Stimulated activated memory B cell treated with anti-CD40 and anti-IgM and Interleukin-4, amounts not matched to agents 10 μg/mL and 1 μg/mL and 100 μg/mL, for 72 hours (primary cell): Measurements from ENCODE around the gene LNP1.

ENCODE experiments used
- ATAC-seq: fragments of 150-1000 bp; cut with Tn5 transposase; 2 replicates; pipeline ENCODE4 v1.10.0; 2021
- H3K27ac Mint-ChIP-seq: one replicate; pipeline ENCODE4 v1.8.0; 2022; ENCODE audit warnings: mild to moderate bottlenecking, mixed read lengths
- H3K27me3 Mint-ChIP-seq: one replicate; pipeline ENCODE4 v1.8.0; 2022; ENCODE audit warnings: mixed read lengths
- H3K36me3 Mint-ChIP-seq: one replicate; pipeline ENCODE4 v1.8.0; 2022; ENCODE audit warnings: mixed read lengths
- H3K4me1 Mint-ChIP-seq: one replicate; pipeline ENCODE4 v1.8.0; 2022; ENCODE audit warnings: mixed read lengths
- H3K4me3 Mint-ChIP-seq: one replicate; pipeline ENCODE4 v1.8.0; 2022; ENCODE audit warnings: mild to moderate bottlenecking, moderate library complexity, mixed read lengths
- H3K9me3 Mint-ChIP-seq: one replicate; pipeline ENCODE4 v1.8.0; 2022; ENCODE audit warnings: mixed read lengths

LNP1 gene

GRCh38 chr3:100384733-100385525 lies 16.4 kb upstream of the LNP1 start:
- Mint-ChIP-seq H3K4me1 (no peaks in the 10 kb centered on the region), H3K27me3 (no peaks in the 10 kb centered on the region), H3K27ac (no peak overlapping the region), H3K4me3 (no peak overlapping the region), H3K9me3 (no peaks in the 10 kb centered on the region), H3K36me3 (peaks cover 54% of the 10 kb centered on the region)
- no peak for ATAC-seq

DNA sequence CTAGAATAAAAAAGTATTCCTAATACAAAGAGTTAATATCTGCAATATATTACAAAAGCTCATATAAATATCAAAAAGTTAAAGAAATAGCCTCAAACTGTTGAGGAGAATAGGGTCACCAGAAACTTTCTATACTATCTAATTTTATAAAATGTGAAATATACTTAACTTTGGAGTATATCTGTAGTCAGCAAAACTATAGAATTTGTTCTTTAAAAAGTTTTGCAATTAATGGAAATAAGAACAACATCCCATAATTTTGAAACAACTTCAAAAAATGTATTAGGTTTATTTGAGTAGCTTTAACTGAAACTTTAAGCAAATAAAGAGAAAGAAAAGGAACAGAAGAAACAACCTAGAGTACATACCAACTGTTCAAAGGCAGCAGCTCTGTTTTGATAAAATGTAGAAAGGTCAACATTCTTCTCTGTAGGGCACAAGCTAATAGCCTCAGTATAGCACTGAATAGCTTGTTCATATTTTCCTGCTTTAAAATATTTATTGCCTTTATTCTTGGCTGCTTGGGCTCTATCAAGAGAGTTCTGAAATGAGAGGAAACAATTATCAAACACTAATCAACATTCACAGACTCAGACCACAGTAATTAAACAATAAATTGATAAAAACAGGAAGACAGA lies 14.8 kb upstream of the LNP1 start:
- H3K27me3 Mint-ChIP-seq: no peaks in the 10 kb centered on the region
- H3K9me3 Mint-ChIP-seq: no peaks in the 10 kb centered on the region
- H3K4me3 Mint-ChIP-seq: no peak overlapping the region
- no peaks in the 10 kb centered on the region for H3K4me1 Mint-ChIP-seq
- peaks cover 48% of the 10 kb centered on the region for H3K36me3 Mint-ChIP-seq
- no peak overlapping the region for H3K27ac Mint-ChIP-seq
- ATAC-seq: no peak

DNA sequence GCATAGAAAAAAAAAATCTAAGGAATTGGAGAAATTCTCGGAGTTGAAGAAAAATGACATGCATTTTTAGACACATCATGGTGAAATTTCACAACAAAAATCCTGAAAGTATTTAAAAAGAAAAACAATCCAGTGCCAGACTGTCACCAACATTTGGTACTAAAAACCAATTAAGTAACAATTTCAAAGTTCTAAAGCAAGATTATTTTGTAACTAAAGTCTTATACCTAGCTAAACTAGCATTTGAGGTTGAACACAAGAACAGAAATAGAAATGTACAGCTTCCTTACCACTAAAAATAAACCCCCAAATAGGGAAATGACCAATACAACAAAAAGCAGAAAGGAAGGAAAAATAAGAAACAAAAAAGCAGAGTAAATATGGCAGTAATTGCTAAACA lies 12.3 kb upstream of the LNP1 start:
- Mint-ChIP-seq H3K4me3 (no peak overlapping the region), H3K36me3 (peaks cover 34% of the 10 kb centered on the region), H3K27ac (no peak overlapping the region), H3K4me1 (peaks cover 11% of the 10 kb centered on the region), H3K9me3 (no peaks in the 10 kb centered on the region), H3K27me3 (no peaks in the 10 kb centered on the region)
- ATAC-seq: no peak

GRCh38 chr3:100395679-100396431 lies 5.5 kb upstream of the LNP1 start:
- ATAC-seq: no peak
- H3K27ac Mint-ChIP-seq: no peak overlapping the region
- peaks cover 48% of the 10 kb centered on the region for H3K4me1 Mint-ChIP-seq
- no peaks in the 10 kb centered on the region for H3K36me3 Mint-ChIP-seq
- H3K4me3 Mint-ChIP-seq: no peak overlapping the region
- H3K27me3 Mint-ChIP-seq: no peaks in the 10 kb centered on the region
- no peaks in the 10 kb centered on the region for H3K9me3 Mint-ChIP-seq

DNA sequence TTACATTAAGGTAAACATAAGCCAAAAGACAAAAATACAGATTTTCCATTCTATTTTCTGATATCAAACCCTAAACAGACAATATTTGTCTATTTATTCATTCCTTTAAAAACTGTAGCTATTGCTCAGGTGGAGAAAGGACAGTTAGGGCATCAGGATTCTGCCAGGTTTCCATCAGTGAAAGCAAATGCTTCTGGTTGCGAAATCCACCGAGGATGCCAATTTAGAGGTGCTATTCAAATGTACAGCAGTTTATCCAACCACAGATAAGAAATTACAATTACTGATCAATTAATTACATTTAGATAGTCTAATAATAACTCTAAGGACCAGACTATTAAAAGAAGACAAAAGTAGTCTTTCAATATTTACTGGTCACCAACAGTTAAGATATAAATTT lies 4.4 kb upstream of the LNP1 start:
- H3K27me3 Mint-ChIP-seq: no peaks in the 10 kb centered on the region
- H3K4me1 Mint-ChIP-seq: peaks cover 51% of the 10 kb centered on the region
- H3K9me3 Mint-ChIP-seq: no peaks in the 10 kb centered on the region
- H3K36me3 Mint-ChIP-seq: no peaks in the 10 kb centered on the region
- H3K27ac Mint-ChIP-seq: no peak overlapping the region
- ATAC-seq: no peak
- H3K4me3 Mint-ChIP-seq: no peak overlapping the region

DNA sequence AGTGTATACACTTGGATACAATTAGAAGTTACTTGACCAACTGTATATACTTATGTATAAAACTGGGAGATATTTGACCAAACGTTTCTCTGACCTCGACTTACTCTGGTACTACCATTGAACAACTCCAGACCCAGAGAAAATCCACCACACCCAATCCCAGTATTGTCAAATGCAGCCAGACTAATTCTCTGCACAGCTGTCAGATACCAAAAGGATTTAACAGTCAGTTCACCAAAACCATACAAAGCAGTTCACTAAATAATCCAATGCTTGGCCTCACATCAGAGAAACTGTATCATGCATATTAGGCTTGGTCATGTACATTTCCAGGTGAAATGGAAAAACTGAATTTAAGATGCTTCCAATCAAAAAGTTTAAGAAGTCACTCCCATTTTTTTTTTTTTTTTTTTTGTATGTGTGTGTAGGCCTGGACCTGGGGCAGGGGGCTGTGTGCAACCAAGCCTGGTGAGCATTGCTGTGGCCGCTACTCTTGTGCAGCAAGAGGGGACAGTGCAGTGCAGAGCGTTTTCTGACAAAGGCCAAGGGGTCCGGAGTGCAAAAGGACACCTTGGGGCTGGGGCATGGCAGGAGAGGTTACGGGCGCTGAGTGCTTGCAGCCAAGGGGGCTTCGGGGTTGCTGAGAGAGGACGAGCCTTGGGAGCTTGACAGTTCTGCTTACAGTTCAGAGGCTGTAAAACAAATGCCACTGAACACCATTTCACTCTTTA lies 1.8 kb upstream of the LNP1 start:
- H3K27me3 Mint-ChIP-seq: no peaks in the 10 kb centered on the region
- peaks cover 41% of the 10 kb centered on the region for H3K4me1 Mint-ChIP-seq
- H3K27ac Mint-ChIP-seq: peak overlapping the region; percentile 94
- ATAC-seq: no peak
- H3K4me3 Mint-ChIP-seq: peak overlapping the region; percentile 84
- no peaks in the 10 kb centered on the region for H3K36me3 Mint-ChIP-seq
- no peaks in the 10 kb centered on the region for H3K9me3 Mint-ChIP-seq

DNA sequence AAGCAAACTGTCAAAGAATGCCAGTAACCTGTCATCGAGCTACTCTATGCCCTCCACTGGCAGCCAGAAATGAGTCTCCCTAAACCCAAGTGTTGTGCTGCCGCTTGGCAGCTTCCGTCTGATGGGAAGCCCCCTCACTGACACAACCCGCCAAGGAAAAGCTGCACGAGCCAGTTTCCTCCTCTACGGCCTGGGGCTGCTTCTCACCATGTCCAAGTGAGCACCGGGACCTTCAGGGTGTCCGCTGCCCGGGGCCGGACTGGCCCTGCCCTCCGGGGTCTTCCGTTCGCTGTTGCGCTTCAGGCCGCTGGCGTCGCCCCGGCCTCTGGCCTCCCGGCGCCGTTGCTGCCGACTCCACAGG lies 940 bp upstream of the LNP1 start:
- peak; percentile 25 for ATAC-seq
- peak overlapping the region; percentile 94 for H3K27ac Mint-ChIP-seq
- peaks cover 44% of the 10 kb centered on the region for H3K4me1 Mint-ChIP-seq

GRCh38 chr3:100401674-100402041 lies 319 bp downstream of the LNP1 start:
- Mint-ChIP-seq H3K27ac (peak overlapping the region; percentile 94), H3K4me1 (peaks cover 36% of the 10 kb centered on the region)

More for the DNA sequence above, 940 bp upstream of the LNP1 start:
- Mint-ChIP-seq H3K9me3 (no peaks in the 10 kb centered on the region), H3K27me3 (no peaks in the 10 kb centered on the region), H3K36me3 (peaks cover under 1% of the 10 kb centered on the region), H3K4me3 (peak overlapping the region; percentile 84)

GRCh38 chr3:100402256-100402655 lies 917 bp downstream of the LNP1 start:
- peaks cover 36% of the 10 kb centered on the region for H3K4me1 Mint-ChIP-seq
- peak overlapping the region; percentile 84 for H3K4me3 Mint-ChIP-seq
- H3K27me3 Mint-ChIP-seq: no peaks in the 10 kb centered on the region
- H3K27ac Mint-ChIP-seq: peak overlapping the region; percentile 94
- no peak for ATAC-seq
- H3K9me3 Mint-ChIP-seq: peaks cover under 1% of the 10 kb centered on the region
- peaks cover 9% of the 10 kb centered on the region for H3K36me3 Mint-ChIP-seq

More at GRCh38 chr3:100401674-100402041, 319 bp downstream of the LNP1 start:
- H3K27me3 Mint-ChIP-seq: no peaks in the 10 kb centered on the region
- H3K4me3 Mint-ChIP-seq: peak overlapping the region; percentile 84
- no peaks in the 10 kb centered on the region for H3K9me3 Mint-ChIP-seq
- H3K36me3 Mint-ChIP-seq: peaks cover 6% of the 10 kb centered on the region
- peak; percentile 29 for ATAC-seq

GRCh38 chr3:100402891-100403290 lies 1.6 kb downstream of the LNP1 start:
- peaks cover 15% of the 10 kb centered on the region for H3K36me3 Mint-ChIP-seq
- no peak overlapping the region for H3K27ac Mint-ChIP-seq
- H3K27me3 Mint-ChIP-seq: no peaks in the 10 kb centered on the region
- H3K4me1 Mint-ChIP-seq: peaks cover 36% of the 10 kb centered on the region
- peaks cover 5% of the 10 kb centered on the region for H3K9me3 Mint-ChIP-seq
- ATAC-seq: no peak
- no peak overlapping the region for H3K4me3 Mint-ChIP-seq

- no peak for ATAC-seq
- Mint-ChIP-seq H3K4me3 (no peak overlapping the region), H3K27me3 (no peaks in the 10 kb centered on the region), H3K4me1 (peaks cover 34% of the 10 kb centered on the region), H3K27ac (no peak overlapping the region), H3K36me3 (peaks cover 21% of the 10 kb centered on the region), H3K9me3 (peaks cover 5% of the 10 kb centered on the region)
Observed at GRCh38 chr3:100403362-100404249, 2.3 kb downstream of the LNP1 start.

GRCh38 chr3:100404250-100404548 lies 2.9 kb downstream of the LNP1 start:
- H3K36me3 Mint-ChIP-seq: peaks cover 24% of the 10 kb centered on the region
- H3K4me3 Mint-ChIP-seq: no peak overlapping the region
- H3K27ac Mint-ChIP-seq: no peak overlapping the region
- peaks cover 28% of the 10 kb centered on the region for H3K4me1 Mint-ChIP-seq
- ATAC-seq: no peak
- H3K27me3 Mint-ChIP-seq: no peaks in the 10 kb centered on the region
- H3K9me3 Mint-ChIP-seq: peaks cover 5% of the 10 kb centered on the region

GRCh38 chr3:100407164-100407563 lies 5.8 kb downstream of the LNP1 start:
- no peak overlapping the region for H3K27ac Mint-ChIP-seq
- peaks cover 12% of the 10 kb centered on the region for H3K9me3 Mint-ChIP-seq
- no peak for ATAC-seq
- no peaks in the 10 kb centered on the region for H3K27me3 Mint-ChIP-seq
- H3K4me1 Mint-ChIP-seq: peaks cover 10% of the 10 kb centered on the region
- no peak overlapping the region for H3K4me3 Mint-ChIP-seq
- peaks cover 44% of the 10 kb centered on the region for H3K36me3 Mint-ChIP-seq

DNA sequence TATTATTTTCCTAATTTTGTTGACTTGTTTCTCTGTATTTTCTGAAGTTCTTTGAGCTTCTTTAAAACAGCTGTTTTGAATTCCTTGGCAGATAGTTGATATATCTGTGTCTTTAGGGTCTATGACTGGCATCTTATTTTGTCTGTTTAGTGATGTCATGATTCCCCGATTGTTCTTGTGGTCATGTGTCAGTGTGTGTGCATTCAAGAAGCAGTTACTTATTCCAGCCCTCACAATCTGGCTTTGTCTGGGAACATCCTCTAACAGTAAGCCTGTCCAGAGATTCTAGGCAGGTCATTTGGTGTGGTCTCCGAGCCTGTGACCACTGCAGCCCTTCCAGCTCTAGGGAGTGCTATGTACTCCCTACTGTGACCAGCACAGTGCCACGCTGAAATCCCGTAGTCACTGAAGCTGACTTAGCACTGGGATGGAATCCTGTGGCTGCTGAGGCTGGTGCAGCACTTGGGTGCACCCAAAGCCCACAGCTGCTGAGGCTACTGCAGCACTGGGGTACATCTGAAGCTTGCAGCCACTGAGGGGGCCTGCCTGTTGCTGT lies 6.7 kb downstream of the LNP1 start:
- Mint-ChIP-seq H3K4me1 (peaks cover 9% of the 10 kb centered on the region), H3K27ac (no peak overlapping the region), H3K27me3 (no peaks in the 10 kb centered on the region), H3K36me3 (peaks cover 50% of the 10 kb centered on the region), H3K9me3 (peaks cover 12% of the 10 kb centered on the region), H3K4me3 (no peak overlapping the region)
- no peak for ATAC-seq
